MM.1S (cell line): ENCODE data around the gene VSIG10L2.

ENCODE experiments used
- CTCF ChIP-seq: fragments of 300-600 bp; sonication (generic); IDR thresholded peaks from 2 replicates; pipeline ENCODE4 v1.5.1; 2016; ENCODE audit warnings: antibody characterized with exemption, low read length, mixed read lengths
- EZH2 ChIP-seq: fragments of 300-600 bp; sonication (generic); optimal IDR thresholded peaks from 2 replicates; pipeline ENCODE3; 2017; ENCODE audit warnings: low read depth, mild to moderate bottlenecking, antibody characterized with exemption, low read length, mixed read lengths
- EZH2phosphoT487 ChIP-seq: fragments of 300-600 bp; sonication (generic); IDR thresholded peaks from 2 replicates; pipeline ENCODE4 v1.6.1; 2018; ENCODE audit warnings: antibody characterized with exemption, low read length

GRCh38 chr11:125929445-125930075 lies 16.3 kb upstream of the VSIG10L2 start:
- TF ChIP-seq CTCF, result no peak
- TF ChIP-seq EZH2phosphoT487, result no peak
- no peak for TF ChIP-seq EZH2
